NT2/D1 (cell line): Measurements from ENCODE around the gene NAA25.

Source experiments
- SUZ12 ChIP-seq: IDR thresholded peaks from 2 replicates; pipeline ENCODE4 v1.6.1; 2011; ENCODE audit not compliant: insufficient read length, insufficient read depth; ENCODE audit errors: extremely low read depth
- YY1 ChIP-seq: IDR thresholded peaks from 2 replicates; pipeline ENCODE4 v1.6.1; 2011; ENCODE audit not compliant: insufficient read length, insufficient read depth
- ZNF274 ChIP-seq: IDR thresholded peaks from 2 replicates; pipeline ENCODE4 v1.6.1; 2011; ENCODE audit warnings: mild to moderate bottlenecking, low read depth, low read length

DNA sequence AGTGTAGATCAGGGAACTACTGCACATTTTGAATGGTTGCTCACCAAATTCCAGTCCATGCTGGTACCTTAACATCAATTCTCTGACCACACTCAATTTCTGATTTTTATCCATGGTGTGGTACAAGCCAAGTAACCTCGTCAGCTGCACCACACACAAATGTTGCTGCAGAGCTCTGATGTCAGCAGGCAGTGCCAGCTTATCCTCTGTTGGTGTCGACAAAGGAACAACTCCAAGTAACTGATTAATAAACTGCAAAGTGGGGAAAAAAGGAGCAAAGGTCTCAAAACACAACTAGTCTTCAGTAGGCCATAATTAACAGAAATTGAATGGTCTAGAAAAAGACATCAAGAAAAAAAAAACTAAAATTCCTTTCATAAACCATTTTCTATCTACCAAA, 47.4 kb downstream of the NAA25 start:
- TF ChIP-seq ZNF274 (no peak), YY1 (no peak), SUZ12 (no peak)
